IMR-90 (cell line): Measurements from ENCODE around the gene B3GALNT1. TPM values are rescaled to one million over a fixed set of nuclear protein-coding genes. Genes with fewer than 3 reads are reported as not detected.

ENCODE experiments used
- polyA plus RNA-seq, 3 experiments: library from polyadenylated mRNA; depleted of rRNA; stranded (reverse); fragments of >200 nt; gene quantifications; 2 replicates each; pipeline ENCODE4 v1.2.3, GENCODE V29; 2012; ENCODE audit warnings: low replicate concordance in 1 of 3
- total RNA-seq: library from RNA; depleted of rRNA; stranded (reverse); fragments of >200 nt; gene quantifications from 2 replicates; pipeline ENCODE4 v1.2.3, GENCODE V29; 2012; rRNA removed

B3GALNT1 gene
- total and polyA plus RNA-seq, 2 of the 4 experiments (the other 2 are of a cell fraction): 5.6 to 8.2 TPM

Other genes with a start within 250 kb of the B3GALNT1 start
- gene NMD3, start 116.0 kb upstream of the B3GALNT1 start, total RNA-seq: 95.0 and 103 TPM in 2 replicates
- gene NMD3, start 116.0 kb upstream of the B3GALNT1 start, polyA plus RNA-seq (2012; rRNA removed): 26.5 and 33.8 TPM in 2 replicates